ENCODE measurements around the gene CRELD2. TPM values are rescaled to one million over a fixed set of nuclear protein-coding genes. Genes with fewer than 3 reads are reported as not detected.

Gene CRELD2
- polyA plus RNA-seq, 1 donor from 2014 or later = 83.2 TPM

DNA sequence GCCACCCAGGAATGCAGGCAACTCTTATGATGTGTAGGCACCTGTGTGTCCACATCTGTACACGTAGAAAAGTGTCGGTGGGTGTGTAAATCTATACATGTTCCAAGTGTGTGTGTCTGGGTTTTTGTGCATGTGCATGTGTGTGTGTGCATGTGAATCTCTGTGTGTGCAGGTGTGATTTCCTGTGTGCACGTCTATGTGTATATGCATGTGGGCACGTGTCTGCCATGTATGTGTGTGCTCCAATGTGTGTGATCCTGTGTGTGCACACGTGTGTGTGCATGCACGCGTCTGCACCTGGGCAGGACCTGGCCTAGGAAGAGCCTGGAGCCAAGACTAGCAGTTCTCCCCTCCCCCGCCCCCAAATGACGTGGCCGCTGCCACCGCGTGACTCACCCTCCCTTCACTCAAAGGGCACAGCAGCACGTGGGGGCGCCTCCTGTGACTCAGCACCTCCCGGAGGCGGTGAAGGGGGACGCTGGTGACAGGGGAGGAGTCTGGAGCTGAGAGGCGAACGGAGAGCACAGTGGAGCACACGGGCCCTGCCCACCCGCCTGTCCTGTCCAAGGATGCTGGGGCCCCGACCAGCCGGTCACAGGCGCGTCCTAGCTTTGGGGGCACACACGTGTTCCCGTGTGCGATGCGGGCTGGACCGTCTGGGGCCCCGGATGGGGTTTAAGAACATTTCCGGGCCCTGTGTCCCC lies 52.2 kb downstream of the CRELD2 start:
- Histone ChIP-seq H2AFZ (ENCODE audit: low read depth, low read length) (no peak overlapping the region), H3F3A (ENCODE audit: insufficient read depth, low read length, poor library complexity, severe bottlenecking) (no peaks in the 10 kb centered on the region), H3K4me2 (ENCODE audit: low read length) (no peak overlapping the region), H3K9ac (ENCODE audit: low read length) (no peak overlapping the region), H3K79me2 (replicated peaks; ENCODE audit: insufficient read depth, low read length) (no peaks in the 10 kb centered on the region), H3K27ac (ENCODE audit: low read length) (no peak overlapping the region), H3K4me3 (ENCODE audit: low read length) (peak overlapping the region; percentile 5), H3K36me3 (ENCODE audit: insufficient read depth, low read length) (no peaks in the 10 kb centered on the region), H3K9me3 (ENCODE audit: low read length) (no peaks in the 10 kb centered on the region), H4K20me1 (ENCODE audit: insufficient read depth) (no peaks in the 10 kb centered on the region), H3K27me3 (ENCODE audit: insufficient read depth, low read depth, low read length) (peaks cover 23% of the 10 kb centered on the region), H3K9me2 (ENCODE audit: insufficient read depth, low read length) (no peaks in the 10 kb centered on the region)
- TF ChIP-seq POLR2AphosphoS5 (IDR thresholded peaks at IDR 0.05) (no peak), EZH2 (IDR thresholded peaks at IDR 0.05; ENCODE audit: borderline replicate concordance, insufficient read depth, low read length, poor library complexity, severe bottlenecking) (no peak), MXI1 (conservative IDR thresholded peaks at IDR 0.05; ENCODE audit: poor library complexity, severe bottlenecking) (no peak), SMC3 (conservative IDR thresholded peaks at IDR 0.05; ENCODE audit: poor library complexity) (no peak), EP300 (conservative IDR thresholded peaks at IDR 0.05; ENCODE audit: poor library complexity, severe bottlenecking) (no peak), TAF1 (IDR thresholded peaks at IDR 0.05; ENCODE audit: low read depth) (no peak), RAD21 (conservative IDR thresholded peaks at IDR 0.05) (no peak)
- TF ChIP-seq, protein P1, sequence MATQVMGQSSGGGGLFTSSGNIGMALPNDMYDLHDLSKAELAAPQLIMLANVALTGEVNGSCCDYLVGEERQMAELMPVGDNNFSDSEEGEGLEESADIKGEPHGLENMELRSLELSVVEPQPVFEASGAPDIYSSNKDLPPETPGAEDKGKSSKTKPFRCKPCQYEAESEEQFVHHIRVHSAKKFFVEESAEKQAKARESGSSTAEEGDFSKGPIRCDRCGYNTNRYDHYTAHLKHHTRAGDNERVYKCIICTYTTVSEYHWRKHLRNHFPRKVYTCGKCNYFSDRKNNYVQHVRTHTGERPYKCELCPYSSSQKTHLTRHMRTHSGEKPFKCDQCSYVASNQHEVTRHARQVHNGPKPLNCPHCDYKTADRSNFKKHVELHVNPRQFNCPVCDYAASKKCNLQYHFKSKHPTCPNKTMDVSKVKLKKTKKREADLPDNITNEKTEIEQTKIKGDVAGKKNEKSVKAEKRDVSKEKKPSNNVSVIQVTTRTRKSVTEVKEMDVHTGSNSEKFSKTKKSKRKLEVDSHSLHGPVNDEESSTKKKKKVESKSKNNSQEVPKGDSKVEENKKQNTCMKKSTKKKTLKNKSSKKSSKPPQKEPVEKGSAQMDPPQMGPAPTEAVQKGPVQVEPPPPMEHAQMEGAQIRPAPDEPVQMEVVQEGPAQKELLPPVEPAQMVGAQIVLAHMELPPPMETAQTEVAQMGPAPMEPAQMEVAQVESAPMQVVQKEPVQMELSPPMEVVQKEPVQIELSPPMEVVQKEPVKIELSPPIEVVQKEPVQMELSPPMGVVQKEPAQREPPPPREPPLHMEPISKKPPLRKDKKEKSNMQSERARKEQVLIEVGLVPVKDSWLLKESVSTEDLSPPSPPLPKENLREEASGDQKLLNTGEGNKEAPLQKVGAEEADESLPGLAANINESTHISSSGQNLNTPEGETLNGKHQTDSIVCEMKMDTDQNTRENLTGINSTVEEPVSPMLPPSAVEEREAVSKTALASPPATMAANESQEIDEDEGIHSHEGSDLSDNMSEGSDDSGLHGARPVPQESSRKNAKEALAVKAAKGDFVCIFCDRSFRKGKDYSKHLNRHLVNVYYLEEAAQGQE (IDR thresholded peaks at IDR 0.05; ENCODE audit: borderline replicate concordance) = no peak
- TF ChIP-seq, protein P2, sequence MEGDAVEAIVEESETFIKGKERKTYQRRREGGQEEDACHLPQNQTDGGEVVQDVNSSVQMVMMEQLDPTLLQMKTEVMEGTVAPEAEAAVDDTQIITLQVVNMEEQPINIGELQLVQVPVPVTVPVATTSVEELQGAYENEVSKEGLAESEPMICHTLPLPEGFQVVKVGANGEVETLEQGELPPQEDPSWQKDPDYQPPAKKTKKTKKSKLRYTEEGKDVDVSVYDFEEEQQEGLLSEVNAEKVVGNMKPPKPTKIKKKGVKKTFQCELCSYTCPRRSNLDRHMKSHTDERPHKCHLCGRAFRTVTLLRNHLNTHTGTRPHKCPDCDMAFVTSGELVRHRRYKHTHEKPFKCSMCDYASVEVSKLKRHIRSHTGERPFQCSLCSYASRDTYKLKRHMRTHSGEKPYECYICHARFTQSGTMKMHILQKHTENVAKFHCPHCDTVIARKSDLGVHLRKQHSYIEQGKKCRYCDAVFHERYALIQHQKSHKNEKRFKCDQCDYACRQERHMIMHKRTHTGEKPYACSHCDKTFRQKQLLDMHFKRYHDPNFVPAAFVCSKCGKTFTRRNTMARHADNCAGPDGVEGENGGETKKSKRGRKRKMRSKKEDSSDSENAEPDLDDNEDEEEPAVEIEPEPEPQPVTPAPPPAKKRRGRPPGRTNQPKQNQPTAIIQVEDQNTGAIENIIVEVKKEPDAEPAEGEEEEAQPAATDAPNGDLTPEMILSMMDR (IDR thresholded peaks at IDR 0.05; ENCODE audit: poor library complexity, severe bottlenecking) = no peak

- no peaks in the 10 kb centered on the region for H3K9me2 ChIP-seq (ENCODE audit: insufficient read depth, low read length)
- H3K4me2 ChIP-seq (ENCODE audit: low read length) = no peak overlapping the region
- H3K27ac ChIP-seq (ENCODE audit: low read length) = no peak overlapping the region
- H3K4me3 ChIP-seq (ENCODE audit: low read length) = peak overlapping the region; percentile 5
- H4K20me1 ChIP-seq (ENCODE audit: insufficient read depth) = no peaks in the 10 kb centered on the region
- H2AFZ ChIP-seq (ENCODE audit: low read depth, low read length) = no peak overlapping the region
- H3K36me3 ChIP-seq (ENCODE audit: insufficient read depth, low read length) = no peaks in the 10 kb centered on the region
- H3K9ac ChIP-seq (ENCODE audit: low read length) = no peak overlapping the region
- H3K9me3 ChIP-seq (ENCODE audit: low read length) = no peaks in the 10 kb centered on the region
- H3K79me2 ChIP-seq (replicated peaks; ENCODE audit: insufficient read depth, low read length) = no peaks in the 10 kb centered on the region
- no peaks in the 10 kb centered on the region for H3F3A ChIP-seq (ENCODE audit: insufficient read depth, low read length, poor library complexity, severe bottlenecking)
- no peak for TF ChIP-seq MXI1 (conservative IDR thresholded peaks at IDR 0.05; ENCODE audit: poor library complexity, severe bottlenecking)
- TF ChIP-seq RAD21 (conservative IDR thresholded peaks at IDR 0.05) = no peak
- no peak for TF ChIP-seq TAF1 (IDR thresholded peaks at IDR 0.05; ENCODE audit: low read depth)
- TF ChIP-seq EP300 (conservative IDR thresholded peaks at IDR 0.05; ENCODE audit: poor library complexity, severe bottlenecking) = no peak
- TF ChIP-seq SMC3 (conservative IDR thresholded peaks at IDR 0.05; ENCODE audit: poor library complexity) = no peak
- TF ChIP-seq, protein P1 (IDR thresholded peaks at IDR 0.05; ENCODE audit: borderline replicate concordance) = no peak
- TF ChIP-seq, protein P2 (IDR thresholded peaks at IDR 0.05; ENCODE audit: poor library complexity, severe bottlenecking) = no peak
- no peak for TF ChIP-seq POLR2AphosphoS5 (IDR thresholded peaks at IDR 0.05)
- no peak for TF ChIP-seq EZH2 (IDR thresholded peaks at IDR 0.05; ENCODE audit: borderline replicate concordance, insufficient read depth, low read length, poor library complexity, severe bottlenecking)
- peaks cover 23% of the 10 kb centered on the region for H3K27me3 ChIP-seq (ENCODE audit: insufficient read depth, low read depth, low read length)
Measured at GRCh38 chr22:49971232-49972162, 53.1 kb downstream of the CRELD2 start.

All from neural cell (in vitro differentiated cells).